Stimulated activated CD4-positive, alpha-beta T cell treated with anti-CD3 and anti-CD28 coated beads, Interleukin-4, amount 100 ng/mL, for 24 hours (primary cell): ENCODE data around the gene EPGN.
"Not testable (repeated sequence)": the region's sequence is repeated elsewhere in the genome, so short reads cannot be mapped to it uniquely, and the experiment has no call there.

Experiments
- DNase-seq: peaks from one replicate; pipeline ENCODE4 v3.0.0-alpha.2; 2020

The EPGN gene

GRCh38 chr4:74311696-74312313 lies 3.5 kb downstream of the EPGN start:
- DNase-seq, result peak; percentile 26

GRCh38 chr4:74314329-74314728 lies 6.1 kb downstream of the EPGN start:
- no peak for DNase-seq

GRCh38 chr4:74314944-74315343 lies 6.7 kb downstream of the EPGN start:
- DNase-seq, result no peak

- no peak for DNase-seq
Observed at GRCh38 chr4:74315376-74315775, 7.1 kb downstream of the EPGN start.

- DNase-seq, result no peak
Observed at GRCh38 chr4:74316397-74316796, 8.1 kb downstream of the EPGN start.

GRCh38 chr4:74317616-74318246 lies 9.5 kb downstream of the EPGN start:
- DNase-seq, result no peak

GRCh38 chr4:74318276-74318675 lies 10.0 kb downstream of the EPGN start:
- no peak for DNase-seq

- DNase-seq, result no peak
Observed at GRCh38 chr4:74319470-74319869, 11.2 kb downstream of the EPGN start.

GRCh38 chr4:74320559-74321118 lies 12.4 kb downstream of the EPGN start:
- DNase-seq, result peak; percentile 25

- DNase-seq, result no peak
Observed at GRCh38 chr4:74322301-74322700, 14.0 kb downstream of the EPGN start.

GRCh38 chr4:74323663-74324062 lies 15.4 kb downstream of the EPGN start:
- no peak for DNase-seq

- DNase-seq, result no peak
Observed at GRCh38 chr4:74324262-74324661, 16.0 kb downstream of the EPGN start.

- DNase-seq, result no peak
Observed at GRCh38 chr4:74325886-74326285, 17.6 kb downstream of the EPGN start.

GRCh38 chr4:74327762-74328161 lies 19.5 kb downstream of the EPGN start:
- DNase-seq, result no peak

GRCh38 chr4:74328501-74328900 lies 20.2 kb downstream of the EPGN start:
- no peak for DNase-seq

GRCh38 chr4:74329307-74329706 lies 21.0 kb downstream of the EPGN start:
- DNase-seq, result no peak

GRCh38 chr4:74330295-74330750 lies 22.1 kb downstream of the EPGN start:
- no peak for DNase-seq

GRCh38 chr4:74331252-74331651 lies 23.0 kb downstream of the EPGN start:
- DNase-seq, result no peak

- DNase-seq, result no peak
Observed at GRCh38 chr4:74331944-74332343, 23.7 kb downstream of the EPGN start.

GRCh38 chr4:74334636-74335035 lies 26.4 kb downstream of the EPGN start:
- DNase-seq, result no peak

GRCh38 chr4:74335341-74336021 lies 27.2 kb downstream of the EPGN start:
- DNase-seq, result no peak

GRCh38 chr4:74338792-74339333 lies 30.6 kb downstream of the EPGN start:
- DNase-seq, result no peak

- DNase-seq, result no peak
Observed at GRCh38 chr4:74339501-74339900, 31.2 kb downstream of the EPGN start.

GRCh38 chr4:74340421-74340820 lies 32.2 kb downstream of the EPGN start:
- DNase-seq, result not testable (repeated sequence)
